GM19455 (cell line): ENCODE data around the gene DPP7.
"Not testable (repeated sequence)": the region's sequence is repeated elsewhere in the genome, so short reads cannot be mapped to it uniquely, and the experiment has no call there.

Experiments
- ATAC-seq: cut with Tn5 transposase; IDR thresholded peaks from one replicate; pipeline ENCODE4 v1.9.1; 2021; ENCODE audit not compliant: unreplicated experiment

DPP7 gene

GRCh38 chr9:137148242-137148641 is 33.7 kb upstream of the DPP7 start:
- ATAC-seq, result no peak

DNA sequence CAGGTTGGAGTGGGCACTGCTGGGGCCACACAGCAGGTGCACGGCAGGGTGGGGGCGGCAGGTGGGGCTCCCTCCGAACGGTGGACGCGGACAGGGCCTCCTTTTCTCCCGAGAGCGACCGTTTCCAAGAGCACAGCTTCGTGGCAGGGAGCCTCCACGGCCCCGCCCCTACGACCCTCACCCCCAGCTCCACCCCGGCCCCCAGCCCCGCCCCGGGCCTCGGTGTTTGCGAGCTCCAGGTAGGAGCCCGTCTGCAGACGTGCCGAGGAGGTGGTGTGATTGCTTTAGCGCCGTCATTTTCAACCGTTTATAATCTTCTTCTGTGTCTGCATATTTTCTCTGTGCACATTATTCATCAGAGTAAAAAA is 33.2 kb upstream of the DPP7 start:
- ATAC-seq, result no peak

GRCh38 chr9:137147091-137147792 is 32.7 kb upstream of the DPP7 start:
- no peak for ATAC-seq

- no peak for ATAC-seq
Measured at GRCh38 chr9:137146527-137146918, 32.0 kb upstream of the DPP7 start.

- no peak for ATAC-seq
Measured at GRCh38 chr9:137145731-137146526, 31.4 kb upstream of the DPP7 start.

GRCh38 chr9:137143459-137143858 is 28.9 kb upstream of the DPP7 start:
- no peak for ATAC-seq

DNA sequence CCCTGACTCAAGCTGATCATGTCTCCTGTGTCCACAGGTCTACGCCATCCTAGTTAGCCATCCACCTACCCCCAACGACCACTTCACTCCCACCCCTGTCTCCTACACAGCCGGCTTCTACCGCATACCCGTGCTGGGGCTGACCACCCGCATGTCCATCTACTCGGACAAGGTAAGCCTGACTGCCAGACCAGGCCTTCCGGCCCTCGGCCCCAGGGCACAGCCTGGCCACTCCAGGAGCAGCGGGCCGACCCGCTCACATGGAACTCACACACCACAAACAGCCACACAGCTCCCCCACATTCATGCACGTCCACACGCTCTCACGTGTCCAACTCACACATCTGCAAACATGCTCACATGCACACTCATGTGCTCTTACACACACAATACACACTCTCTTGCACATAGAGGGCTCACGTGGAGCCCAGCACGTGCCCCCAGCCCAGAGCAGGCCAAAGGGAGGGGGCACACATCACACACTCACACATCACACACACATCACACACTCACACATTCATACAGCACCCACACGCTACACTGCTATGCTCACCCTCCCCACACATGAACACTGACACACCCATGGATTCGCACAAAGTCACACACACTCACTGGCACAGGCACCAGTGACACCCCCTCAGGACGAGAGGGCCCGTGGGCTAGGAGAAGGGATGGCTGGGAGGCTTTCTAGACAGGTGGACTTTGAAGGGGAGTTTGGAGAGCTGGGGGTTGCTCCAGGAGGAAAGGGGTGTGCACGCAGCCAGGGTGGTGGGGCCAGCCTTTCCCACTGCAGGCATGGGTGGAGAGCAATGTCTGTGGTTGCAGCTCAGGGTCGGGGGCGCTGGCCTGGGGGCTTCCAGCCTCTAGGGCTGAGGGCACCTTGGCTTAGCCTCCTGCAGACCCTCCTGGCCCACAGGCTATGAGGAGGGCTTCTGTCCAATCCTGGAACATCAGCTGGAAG is 27.7 kb upstream of the DPP7 start:
- ATAC-seq, result no peak

- no peak for ATAC-seq
Measured at GRCh38 chr9:137141050-137141810, 26.7 kb upstream of the DPP7 start.

- ATAC-seq, result no peak
Measured at GRCh38 chr9:137140151-137141012, 25.8 kb upstream of the DPP7 start.

GRCh38 chr9:137139468-137140150 is 25.1 kb upstream of the DPP7 start:
- ATAC-seq, result no peak

- ATAC-seq, result no peak
Measured at GRCh38 chr9:137138722-137139467, 24.4 kb upstream of the DPP7 start, which contains the start of gene GRIN1. Gene GRIN1 (plus strand): TSS chr9:137139154. CDS start chr9:137139487, 333 bp downstream.

GRCh38 chr9:137138058-137138721 is 23.7 kb upstream of the DPP7 start:
- no peak for ATAC-seq

GRCh38 chr9:137136881-137137607 is 22.5 kb upstream of the DPP7 start:
- ATAC-seq, result no peak

DNA sequence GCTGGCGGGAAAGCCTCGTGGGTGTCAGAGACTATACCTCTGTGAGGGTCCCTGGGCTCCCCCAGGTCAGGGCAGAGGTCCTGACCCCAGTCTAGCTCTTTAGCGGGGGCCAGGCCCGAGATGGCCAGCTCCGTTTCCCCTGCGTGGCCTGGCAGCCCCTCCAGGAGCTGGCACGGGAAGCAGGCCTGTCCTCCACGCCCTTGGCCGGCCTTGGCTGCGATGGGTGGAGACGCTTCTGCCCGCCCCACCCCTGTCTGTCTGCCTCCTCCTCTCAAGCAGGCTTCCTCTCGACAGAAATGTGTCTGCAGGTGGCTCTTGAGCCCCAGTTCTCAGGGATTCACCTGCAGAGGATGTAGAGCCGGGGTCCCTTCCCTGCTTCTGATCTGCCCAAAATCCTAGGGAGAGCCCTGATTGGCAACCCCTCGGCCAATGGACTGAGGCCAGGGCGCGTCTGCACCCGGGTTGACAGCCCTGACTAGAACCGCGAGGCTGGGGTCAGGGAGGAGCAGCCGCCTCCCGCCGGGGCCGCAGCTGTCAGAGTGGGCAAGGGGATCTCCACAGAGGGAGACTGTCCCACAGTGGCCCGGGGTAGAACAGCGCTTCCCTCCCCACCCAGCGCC is 21.8 kb upstream of the DPP7 start:
- ATAC-seq, result no peak

- ATAC-seq, result not testable (repeated sequence)
Measured at GRCh38 chr9:137135154-137135553, 20.6 kb upstream of the DPP7 start.

DNA sequence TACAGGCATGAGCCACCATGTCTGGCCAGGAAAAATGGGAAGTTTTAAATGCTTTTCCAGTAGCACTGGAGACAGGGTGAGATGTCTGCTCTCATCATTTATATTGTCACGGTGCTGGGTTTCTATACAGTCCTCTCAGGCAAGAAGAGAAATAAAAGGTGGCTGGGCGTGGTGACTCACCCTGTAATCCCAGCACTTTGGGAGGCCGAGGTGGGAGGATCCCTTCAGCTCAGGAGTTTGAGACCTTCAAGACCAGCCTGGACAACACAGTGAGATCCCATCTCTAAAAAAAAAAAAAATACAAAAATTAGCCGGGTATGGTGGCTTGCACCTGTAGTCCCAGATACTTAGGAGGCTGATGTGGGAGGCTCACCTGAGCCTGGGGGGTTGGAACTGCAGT is 19.7 kb upstream of the DPP7 start:
- no peak for ATAC-seq
